ENCODE results near the gene ABHD2. TPM values are rescaled to one million over a fixed set of nuclear protein-coding genes. Genes with fewer than 3 reads are reported as not detected.
"Not testable (repeated sequence)": the region's sequence is repeated elsewhere in the genome, so short reads cannot be mapped to it uniquely, and the experiment has no call there.

Gene ABHD2, protein sequence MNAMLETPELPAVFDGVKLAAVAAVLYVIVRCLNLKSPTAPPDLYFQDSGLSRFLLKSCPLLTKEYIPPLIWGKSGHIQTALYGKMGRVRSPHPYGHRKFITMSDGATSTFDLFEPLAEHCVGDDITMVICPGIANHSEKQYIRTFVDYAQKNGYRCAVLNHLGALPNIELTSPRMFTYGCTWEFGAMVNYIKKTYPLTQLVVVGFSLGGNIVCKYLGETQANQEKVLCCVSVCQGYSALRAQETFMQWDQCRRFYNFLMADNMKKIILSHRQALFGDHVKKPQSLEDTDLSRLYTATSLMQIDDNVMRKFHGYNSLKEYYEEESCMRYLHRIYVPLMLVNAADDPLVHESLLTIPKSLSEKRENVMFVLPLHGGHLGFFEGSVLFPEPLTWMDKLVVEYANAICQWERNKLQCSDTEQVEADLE
- 10 to 100 TPM; 30.1 to 34.9 (median 31.2) TPM for polyA plus RNA-seq (ENCODE audit: insufficient read length in 4 of 4)

DNA sequence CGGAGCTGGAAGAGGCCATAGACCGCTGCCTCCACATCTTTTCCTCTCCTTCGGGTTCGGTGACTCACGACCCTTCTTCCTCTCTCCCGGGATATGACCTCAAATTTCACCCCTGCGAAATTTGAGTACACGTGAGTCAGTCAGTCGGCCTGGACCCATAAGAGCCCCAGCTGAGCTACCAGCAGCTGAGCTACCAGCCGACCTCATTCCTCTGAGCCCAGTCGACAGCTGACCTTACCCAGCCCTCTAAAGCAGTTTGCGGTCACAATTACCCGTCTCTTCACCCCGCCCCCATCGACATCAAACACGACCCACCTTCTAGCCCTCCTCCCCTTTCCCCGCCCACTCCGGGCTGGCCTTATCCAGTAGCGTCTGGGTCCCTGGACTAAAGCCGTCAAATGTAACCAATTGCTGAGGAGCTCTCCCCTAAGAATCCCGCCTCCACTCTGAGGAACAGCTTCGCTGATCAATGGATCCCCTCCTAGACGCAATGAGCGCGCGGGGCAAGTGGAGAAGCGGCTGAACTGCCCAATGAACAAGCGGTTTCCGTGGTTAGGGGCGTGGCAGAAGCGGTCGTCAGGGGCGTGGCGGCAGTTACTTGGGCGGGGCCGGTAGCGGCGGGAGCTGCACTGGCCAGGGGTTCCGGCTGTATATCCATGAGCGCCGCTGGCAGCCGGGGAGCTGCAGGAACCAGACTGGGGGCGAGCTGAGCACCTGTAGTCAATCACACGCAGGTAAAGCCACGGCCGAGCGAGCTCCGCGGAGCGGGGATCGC lies at the start of gene ABHD2:
ABHD2 (plus strand) TSS at position 627 of the 775 bp plus-strand sequence. CDS start 27,872 bp downstream, outside the sequence.
- peak; percentile 97 to 99 (median 99) for DNase-seq (ENCODE audit: low read depth in 4 of 4, low spot score in 2 of 4)

DNA sequence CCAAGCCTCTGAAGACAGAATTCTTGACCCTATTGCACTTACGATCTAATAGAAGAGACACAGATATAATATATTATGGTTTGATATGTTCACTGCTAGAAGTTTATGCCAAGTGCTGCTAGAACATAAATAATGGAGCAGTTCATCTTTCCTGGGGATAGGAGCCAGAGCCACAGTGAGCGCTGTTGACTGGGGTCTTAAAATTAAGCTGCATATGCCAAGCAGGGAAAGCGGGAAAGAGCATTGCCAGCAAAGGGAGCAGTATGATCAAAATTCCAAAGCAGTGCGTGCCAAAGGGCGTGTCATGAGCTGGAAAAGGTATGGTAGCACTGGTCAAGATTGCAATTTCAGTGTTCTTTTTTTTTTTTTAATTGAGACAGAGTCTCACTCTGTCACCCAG lies 49.1 kb upstream of the ABHD2 start:
- no peak for DNase-seq (ENCODE audit: low read depth in 4 of 4, low spot score in 2 of 4)

DNA sequence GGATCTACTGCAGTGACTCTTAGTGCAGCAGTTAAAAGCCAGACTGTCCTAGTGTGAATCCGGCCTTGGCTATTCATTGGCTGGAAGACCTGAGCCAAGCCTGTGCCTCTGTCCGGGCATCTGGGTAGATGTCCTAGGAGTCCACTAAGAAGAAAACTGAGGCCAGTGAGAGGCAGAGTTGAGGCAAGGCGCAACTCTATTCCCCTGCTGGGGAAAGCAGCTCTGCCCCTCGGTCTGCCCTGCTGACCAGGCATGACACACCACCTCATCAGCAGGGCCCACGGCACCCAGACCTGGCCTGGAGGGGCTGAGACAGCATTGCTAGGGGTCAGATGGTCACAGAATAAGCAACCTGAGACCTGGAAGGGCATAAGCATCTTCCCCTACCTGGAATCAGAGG lies 46.7 kb upstream of the ABHD2 start:
- no peak for DNase-seq (ENCODE audit: low read depth in 4 of 4, low spot score in 2 of 4)

DNA sequence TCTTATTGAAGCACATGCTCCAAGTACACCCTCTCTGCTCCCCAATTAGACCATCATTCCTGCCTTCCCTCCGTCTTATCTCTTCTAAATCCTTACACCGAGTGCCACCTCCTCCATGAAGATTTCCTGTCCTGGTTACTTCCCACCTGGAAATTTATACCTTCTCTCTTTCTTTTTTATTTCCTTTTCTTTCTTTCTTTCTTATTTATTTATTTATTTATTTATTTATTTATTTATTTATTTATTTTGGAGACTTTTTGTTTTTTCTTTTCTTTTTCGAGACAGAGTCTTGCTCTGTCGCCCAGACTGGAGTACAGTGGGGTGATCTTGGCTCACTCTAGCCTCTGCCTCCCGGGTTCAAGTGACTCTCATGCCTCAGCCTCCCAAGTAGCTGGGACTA lies 45.9 kb upstream of the ABHD2 start:
- no peak for DNase-seq (ENCODE audit: low read depth in 4 of 4, low spot score in 2 of 4)

DNA sequence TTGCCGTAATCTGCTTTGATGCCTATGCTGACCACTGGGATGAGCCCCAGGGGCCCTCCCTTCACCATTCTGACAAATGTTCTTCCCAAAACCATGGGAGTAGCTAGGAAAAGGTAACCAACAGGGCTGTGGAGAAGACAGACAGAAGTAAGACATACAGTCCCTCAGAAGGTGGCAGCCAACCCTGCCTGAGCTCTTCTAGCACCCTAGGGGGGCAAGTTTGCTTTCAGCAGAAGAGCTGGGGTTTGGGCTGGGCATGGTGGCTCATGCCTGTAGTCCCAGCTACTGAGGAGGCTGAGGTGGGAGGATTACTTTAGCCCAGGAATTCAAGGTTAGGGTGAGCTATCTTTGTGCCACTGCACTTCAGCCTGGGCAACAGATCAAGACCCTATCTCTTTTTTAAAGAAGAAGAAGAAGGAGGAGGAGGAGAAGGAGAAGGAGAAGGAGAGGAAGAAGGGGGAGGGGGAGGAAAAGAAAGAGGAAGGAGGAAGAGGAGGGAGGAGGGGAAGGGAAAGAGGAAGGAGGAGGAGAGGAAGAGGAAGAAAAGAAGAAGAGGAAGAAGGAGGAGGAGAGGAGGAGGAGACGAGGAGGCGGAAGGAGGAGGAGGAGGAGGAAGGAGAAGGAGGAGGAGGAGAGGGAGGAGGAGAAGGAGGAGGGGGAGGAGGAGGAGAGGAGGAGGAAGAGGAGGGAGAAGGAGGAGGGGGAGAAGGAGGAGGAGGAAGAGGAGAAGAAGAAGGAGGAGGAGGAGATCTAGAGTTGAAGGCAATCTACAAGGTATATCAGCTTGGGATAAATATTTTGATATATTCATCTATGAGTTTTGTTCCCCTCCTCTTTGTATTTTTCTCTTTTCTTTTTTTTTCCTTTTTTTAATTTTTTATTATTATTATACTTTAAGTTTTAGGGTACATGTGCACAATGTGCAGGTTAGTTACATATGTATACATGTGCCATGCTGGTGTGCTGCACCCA lies 44.9 kb upstream of the ABHD2 start:
- DNase-seq (ENCODE audit: low read depth in 4 of 4, low spot score in 2 of 4): no peak

DNA sequence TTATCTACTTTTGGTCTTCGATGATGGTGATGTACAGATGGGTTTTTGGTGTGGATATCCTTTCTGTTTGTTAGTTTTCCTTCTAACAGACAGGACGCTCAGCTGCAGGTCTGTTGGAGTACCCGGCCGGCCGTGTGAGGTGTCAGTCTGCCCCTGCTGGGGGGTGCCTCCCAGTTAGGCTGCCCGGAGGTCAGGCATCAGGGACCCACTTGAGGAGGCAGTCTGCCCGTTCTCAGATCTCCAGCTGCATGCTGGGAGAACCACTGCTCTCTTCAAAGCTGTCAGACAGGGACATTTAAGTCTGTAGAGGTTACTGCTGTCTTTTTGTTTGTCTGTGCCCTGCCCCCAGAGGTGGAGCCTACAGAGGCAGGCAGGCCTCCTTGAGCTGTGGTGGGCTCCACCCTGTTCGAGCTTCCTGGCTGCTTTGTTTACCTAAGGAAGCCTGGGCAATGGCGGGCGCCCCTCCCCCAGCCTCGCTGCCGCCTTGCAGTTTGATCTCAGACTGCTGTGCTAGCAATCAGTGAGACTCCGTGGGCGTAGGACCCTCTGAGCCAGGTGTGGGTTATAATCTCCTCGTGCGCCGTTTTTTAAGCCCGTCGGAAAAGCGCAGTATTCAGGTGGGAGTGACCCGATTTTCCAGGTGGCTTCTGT lies 39.1 kb upstream of the ABHD2 start:
- not testable (repeated sequence) for DNase-seq (ENCODE audit: low read depth in 4 of 4, low spot score in 2 of 4)

DNA sequence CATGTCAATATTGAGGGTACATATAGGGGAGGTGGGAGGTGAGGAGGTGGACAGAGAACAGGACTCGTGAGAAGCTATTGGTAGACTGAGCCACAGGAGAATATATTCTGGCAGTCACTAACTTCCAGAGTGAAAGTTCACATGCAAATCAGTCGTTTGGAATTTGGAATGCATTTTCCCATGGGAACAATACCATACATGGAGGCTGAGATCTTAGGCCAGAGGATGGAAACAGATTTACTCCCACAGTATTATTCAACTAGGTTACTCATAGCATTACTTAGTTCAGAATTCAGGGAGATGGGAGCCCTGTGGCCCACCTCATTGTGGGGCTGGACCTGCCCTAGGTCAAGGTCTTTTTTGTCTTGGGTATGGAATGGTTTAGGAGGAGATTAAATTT lies 36.4 kb upstream of the ABHD2 start:
- DNase-seq (ENCODE audit: low read depth in 4 of 4, low spot score in 2 of 4): peak in 1 of 4 donors; percentile 27

DNA sequence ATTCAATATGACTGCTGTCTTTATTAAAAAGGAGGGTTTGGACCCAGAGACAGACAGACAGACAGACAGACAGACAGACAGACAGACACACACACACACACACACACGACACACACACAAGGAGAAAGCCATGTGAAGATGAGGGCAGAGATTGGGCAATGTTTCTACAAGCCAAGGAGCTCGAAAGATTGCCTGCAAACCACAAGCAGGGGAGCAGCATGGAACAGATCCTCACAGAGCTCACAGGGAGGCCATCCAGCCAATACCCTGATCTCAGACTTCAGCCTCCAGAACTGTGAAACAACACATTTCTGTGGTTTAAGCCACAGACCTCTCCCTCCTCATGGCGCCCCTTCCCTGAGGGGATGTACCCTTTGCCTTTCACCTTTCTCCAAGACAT lies 35.8 kb upstream of the ABHD2 start:
- no peak for DNase-seq (ENCODE audit: low read depth in 4 of 4, low spot score in 2 of 4)

DNA sequence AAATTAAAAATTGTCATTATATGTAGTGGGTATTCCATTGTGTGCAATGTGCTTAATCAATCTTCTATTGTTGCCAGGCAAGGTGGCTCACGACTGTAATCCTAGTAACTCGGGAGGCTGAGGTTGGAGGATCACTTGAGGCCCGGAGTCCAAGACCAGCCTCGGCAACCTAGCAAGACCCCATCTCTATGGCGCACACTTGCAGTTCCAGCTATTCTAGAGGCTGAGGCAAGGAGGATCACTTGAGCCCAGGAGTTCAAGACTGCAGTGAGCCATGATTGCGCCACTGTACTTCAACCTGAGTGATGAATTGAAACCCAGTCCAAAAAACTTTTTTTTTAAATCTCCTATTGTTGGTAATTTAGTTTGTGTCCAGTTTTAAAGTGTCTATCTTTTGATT lies 33.4 kb upstream of the ABHD2 start:
- no peak for DNase-seq (ENCODE audit: low read depth in 4 of 4, low spot score in 2 of 4)

DNA sequence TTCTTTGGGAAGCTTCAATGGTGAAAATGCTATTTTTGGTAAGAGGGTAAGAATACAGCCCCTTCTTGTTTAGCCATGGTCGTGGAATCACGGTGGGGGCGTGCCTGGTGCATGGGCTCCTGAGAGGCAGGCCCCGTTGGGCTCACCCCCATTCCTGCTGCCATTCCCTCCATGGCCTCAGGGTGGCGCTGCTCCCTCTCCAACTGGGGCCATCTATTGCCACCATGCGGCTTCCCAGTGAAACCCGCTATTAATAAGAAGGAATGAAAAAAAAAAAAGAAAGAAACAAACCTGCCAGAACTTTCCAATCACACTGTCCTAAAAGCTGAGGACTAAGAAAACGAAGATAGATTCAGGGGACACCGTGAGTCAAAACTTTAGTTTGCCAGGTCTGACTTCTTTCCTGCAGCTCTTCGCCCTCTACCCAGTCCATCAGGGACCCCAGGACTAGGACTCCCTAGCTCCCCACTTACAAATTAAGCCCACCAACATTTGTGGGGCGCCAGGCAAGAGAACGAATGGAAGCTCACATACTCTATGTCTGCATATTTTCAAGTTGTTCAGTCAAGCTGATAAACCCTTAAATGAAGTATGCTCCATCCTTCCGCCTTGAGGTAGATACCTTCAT lies 30.6 kb upstream of the ABHD2 start:
- peak in 3 of 4 donors; percentile 32 to 48 (median 37) for DNase-seq (ENCODE audit: low read depth in 4 of 4, low spot score in 2 of 4)

DNA sequence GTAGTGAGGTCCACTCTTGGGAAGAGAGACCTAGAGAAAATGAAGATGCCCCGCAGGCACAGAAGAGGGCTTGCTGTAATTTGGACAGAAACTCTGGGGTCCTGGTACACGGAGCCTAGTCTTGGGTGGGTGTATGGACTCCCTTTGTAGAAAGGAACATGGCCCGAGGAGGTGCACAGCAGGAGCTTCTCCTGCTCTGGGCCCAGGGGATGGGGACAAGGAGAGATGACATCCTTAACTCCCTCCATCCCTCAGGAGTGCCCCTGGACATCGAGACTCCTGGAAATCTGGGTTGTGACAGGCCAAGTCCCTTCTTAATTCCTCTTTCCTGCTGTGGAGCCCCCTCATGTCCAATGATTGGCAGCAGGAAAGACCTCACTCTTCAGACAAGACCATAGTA lies 29.9 kb upstream of the ABHD2 start:
- no peak for DNase-seq (ENCODE audit: low read depth in 4 of 4, low spot score in 2 of 4)

DNA sequence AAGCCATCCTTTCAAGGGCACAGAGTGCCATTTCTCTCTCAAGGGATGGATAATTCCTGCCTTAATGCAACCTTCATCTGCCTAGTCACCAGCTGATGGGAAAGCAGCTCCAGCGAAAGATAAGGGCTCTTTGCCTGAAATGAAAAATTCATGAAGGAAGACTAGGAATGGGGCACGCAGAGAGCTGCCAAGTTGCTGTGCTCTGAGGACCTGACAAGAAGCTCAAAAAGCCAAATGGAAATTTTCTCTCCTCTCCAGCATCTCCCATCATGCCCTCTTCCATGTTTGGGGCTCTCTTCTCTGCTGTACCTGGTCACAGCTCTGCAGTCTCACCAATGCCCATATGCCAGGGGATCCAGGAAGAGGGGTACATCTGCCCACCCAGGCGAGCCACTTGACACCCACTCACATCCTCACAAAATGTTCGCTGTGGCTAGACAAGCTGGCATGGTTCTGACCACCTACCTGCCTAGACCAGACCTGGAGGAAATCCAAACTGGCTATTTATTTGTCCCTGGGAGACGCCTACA lies 29.3 kb upstream of the ABHD2 start:
- no peak for DNase-seq (ENCODE audit: low read depth in 4 of 4, low spot score in 2 of 4)

DNA sequence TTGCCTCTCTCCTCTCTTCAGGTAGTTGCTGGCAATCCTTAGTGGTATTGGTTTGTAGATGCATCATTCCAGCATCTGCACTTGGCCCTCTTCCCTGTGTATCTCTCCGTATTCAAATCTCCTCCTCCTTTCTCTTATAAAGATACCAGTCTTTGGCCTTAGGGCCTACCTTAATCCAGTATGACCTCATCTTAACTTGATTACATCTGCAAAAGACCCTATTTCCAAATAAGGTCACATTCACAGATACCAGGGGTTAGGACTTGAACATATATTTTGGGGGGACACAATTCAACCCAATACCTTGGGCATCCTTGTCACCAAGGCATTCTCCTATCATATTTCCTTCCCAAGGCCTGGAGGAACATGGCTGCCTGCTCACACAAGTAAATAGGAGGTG lies 22.0 kb upstream of the ABHD2 start:
- DNase-seq (ENCODE audit: low read depth in 4 of 4, low spot score in 2 of 4): no peak

DNA sequence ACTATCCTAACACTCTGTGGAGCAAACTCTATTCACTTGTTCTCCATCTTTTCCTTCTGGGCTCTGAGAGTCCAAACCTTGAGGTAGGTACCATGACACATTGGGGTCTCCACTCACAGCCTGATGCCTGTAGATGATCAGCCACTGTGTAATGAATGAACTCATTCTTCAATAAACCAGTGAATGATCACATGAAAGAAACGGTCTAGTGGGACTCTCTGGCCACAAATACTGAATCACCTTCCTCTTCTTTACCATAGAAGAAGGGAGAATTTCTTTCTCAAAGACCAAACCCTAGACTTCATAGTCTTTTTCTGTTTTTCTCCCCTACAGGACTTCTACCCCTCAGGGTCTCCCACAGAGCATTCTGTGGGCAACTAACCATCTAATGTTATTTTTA lies 20.5 kb upstream of the ABHD2 start:
- DNase-seq (ENCODE audit: low read depth in 4 of 4, low spot score in 2 of 4): no peak

DNA sequence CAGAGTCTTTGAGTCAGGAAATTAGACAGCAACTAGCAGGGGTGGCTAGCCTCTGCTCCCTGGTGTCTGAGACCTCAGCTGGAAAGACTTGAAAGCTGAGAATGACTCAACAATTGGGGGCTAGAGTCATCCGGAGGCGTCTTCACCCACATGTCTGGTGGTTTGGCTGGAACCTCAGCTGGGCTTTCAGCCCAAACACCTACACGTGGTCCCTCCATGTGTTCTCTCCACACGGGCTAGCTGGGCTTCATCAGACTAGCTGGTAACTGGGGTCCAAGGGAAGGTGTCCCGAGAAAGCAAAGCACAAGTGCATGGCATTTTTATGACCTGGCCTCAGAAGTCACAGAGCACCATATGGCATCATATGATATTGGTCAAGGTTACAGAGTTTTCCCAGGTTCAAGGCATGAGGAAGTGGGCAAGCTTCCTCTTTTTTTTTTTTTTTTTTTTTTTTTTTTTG lies 19.9 kb upstream of the ABHD2 start:
- DNase-seq (ENCODE audit: low read depth in 4 of 4, low spot score in 2 of 4): no peak

DNA sequence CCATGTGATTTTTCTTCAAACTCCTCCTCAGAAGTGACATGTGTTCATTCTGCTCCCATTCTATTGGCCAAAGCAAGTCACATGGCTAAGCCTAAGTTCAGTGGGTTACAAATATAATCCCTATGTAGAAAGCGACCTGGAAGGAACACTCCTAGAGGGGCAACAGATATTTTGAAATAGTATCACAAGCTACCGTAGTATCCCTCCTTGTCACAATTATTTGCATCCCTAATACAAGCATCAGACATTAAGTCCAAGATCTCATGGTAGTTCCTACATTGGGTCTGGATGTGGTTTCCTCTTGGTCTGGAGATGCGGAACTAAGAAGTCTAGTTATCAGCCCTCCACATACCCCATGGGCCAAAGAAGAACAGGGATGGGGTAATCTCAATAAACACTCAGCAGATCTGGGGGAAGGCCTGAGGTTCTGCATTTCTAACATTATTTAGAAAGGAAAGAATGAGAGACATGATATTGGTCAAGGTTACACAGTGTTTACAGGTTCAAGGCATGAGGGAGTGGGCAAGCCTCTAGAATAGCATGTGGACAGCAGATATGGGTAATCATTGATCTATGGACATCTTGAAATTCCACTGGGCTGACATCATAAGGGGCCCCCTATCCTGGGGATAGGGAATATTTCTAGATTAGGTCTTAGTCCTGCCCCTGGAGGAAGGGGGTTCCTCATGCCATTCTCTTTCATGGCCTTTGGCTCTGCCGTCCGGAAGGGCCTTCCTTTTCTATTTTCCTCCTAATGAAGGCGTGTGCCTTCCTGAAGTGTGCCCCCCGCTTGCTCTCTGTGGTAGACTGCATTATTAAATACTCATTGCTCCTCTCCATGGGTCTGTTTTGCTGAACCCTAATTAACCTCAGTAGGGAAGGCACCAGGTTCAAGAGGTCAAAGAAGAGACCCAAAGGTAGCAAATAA lies 17.8 kb upstream of the ABHD2 start:
- DNase-seq (ENCODE audit: low read depth in 4 of 4, low spot score in 2 of 4): no peak

DNA sequence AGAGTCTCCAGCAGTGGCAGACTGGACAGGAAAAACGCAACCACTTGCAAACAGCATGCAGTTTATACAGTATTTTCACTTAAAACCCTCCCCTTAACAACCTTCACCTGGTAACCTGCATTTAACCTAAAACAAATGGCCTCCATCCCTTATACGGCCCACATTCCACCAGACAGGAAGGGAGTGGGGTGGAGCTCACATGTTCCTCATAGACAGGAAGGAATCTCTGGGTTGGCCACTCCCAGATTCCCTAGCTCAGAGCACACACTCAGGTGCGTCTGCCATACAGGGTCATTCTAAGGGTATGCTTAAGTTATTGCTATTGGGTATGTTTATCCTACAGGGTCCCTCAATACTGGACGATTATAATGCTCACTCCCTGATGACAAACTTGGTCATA lies 16.8 kb upstream of the ABHD2 start:
- no peak for DNase-seq (ENCODE audit: low read depth in 4 of 4, low spot score in 2 of 4)

DNA sequence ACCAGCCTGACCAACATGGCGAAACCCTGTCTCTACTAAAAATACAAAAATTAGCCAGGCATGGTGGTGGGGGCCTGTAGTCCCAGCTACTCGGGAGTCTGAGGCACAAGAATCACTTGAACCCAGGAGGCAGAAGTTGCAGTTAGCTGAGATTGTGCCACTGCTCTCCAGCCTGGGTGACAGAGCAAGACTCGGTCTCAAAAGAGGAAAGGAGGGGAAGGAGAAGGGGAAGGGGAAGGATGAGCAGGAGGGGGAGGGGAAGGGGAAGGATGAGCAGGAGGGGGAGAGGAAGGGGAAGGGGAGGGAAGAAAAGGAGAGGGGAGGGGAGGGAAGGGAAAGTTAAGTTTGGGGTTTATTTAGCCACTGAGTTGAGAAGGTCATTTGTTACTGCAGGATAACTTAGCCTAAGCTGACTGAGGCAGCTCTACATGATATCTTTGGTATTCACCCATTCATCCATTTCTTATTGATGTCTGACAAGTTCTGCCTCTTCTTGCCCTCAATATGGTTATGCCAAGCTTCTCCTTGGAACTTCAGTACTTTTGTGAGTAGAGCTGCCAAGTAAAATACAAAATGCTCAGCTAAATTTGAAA lies 15.9 kb upstream of the ABHD2 start:
- DNase-seq (ENCODE audit: low read depth in 4 of 4, low spot score in 2 of 4): no peak
